Measurements from ENCODE around the gene ABCD4. TPM values are rescaled to one million over a fixed set of nuclear protein-coding genes. Genes with fewer than 3 reads are reported as not detected.

The ABCD4 gene
- total and polyA plus RNA-seq, 2 of the 4 experiments (the other 2 are of a cell fraction): 12.2 to 20.4 TPM

DNA sequence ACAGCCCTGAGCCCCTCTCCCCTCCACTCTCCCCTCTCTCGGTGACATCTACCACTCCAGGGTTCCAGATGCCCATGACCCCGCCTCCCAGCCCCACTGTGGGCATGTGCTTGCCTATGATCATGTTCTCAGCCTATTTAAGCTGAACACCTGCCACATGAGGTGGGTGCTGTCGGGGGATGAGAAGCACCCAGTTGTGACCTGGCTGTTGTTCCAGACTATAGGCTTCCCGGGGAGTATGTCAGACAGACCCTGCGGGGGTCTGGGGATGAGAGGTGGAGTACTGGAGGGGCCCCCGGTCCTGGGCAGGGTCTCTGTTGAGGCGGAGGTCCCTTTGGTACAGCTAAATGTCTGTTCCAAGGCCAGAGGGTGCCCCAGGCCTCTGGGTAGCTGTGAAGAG lies 57.4 kb downstream of the ABCD4 start:
- CTCF ChIA-PET: interaction anchor here (1.1 kb wide), 1 partner anchor 12 kb away, joined by 4 read pairs; no protein-coding TSS in a partner anchor
- Histone ChIP-seq H3K18ac (ENCODE audit: low read depth, low read length) (no peak overlapping the region), H2BK20ac (ENCODE audit: low read depth, low read length) (no peak overlapping the region), H3K4me2 (ENCODE audit: low read depth, low read length) (no peak overlapping the region), H3K9ac (ENCODE audit: low read depth, low read length) (no peak overlapping the region), H3K14ac (replicated peaks; ENCODE audit: low read depth, low read length) (no peak overlapping the region), H3K4me3 (ENCODE audit: insufficient read depth, low read depth, low read length) (no peak overlapping the region), H3K4me1 (ENCODE audit: control insufficient read depth, insufficient read depth, low read length) (no peaks in the 10 kb centered on the region), H3K4ac (ENCODE audit: low read depth, low read length) (no peak overlapping the region), H4K5ac (ENCODE audit: low read depth, low read length) (no peak overlapping the region), H2BK120ac (ENCODE audit: low read depth, low read length) (no peak overlapping the region), H3K23ac (ENCODE audit: low read depth, low read length) (no peak overlapping the region), H3K27me3 (ENCODE audit: control insufficient read depth, insufficient read depth, low read length) (peaks cover 89% of the 10 kb centered on the region), H2BK5ac (ENCODE audit: low read depth, low read length, poor library complexity, severe bottlenecking) (no peak overlapping the region), H2AK9ac (replicated peaks; ENCODE audit: low read depth, low read length, poor library complexity) (no peak overlapping the region), H3K56ac (ENCODE audit: extremely low read depth, insufficient read depth, low read length) (no peak overlapping the region), H3K79me1 (ENCODE audit: low read depth in 1 of 2, low read length in 2 of 2) (no peaks in the 10 kb centered on the region), H2AFZ (replicated peaks; ENCODE audit: low read length, poor library complexity) (no peak overlapping the region), H4K8ac (ENCODE audit: low read depth in 2 of 2, low read length in 2 of 2) (no peak overlapping the region), H3K9me1 (ENCODE audit: insufficient read depth, low read length) (no peaks in the 10 kb centered on the region), H3K36me3 (ENCODE audit: control insufficient read depth, insufficient read depth, low read length) (no peaks in the 10 kb centered on the region), H2AK5ac (ENCODE audit: low read depth, low read length) (no peak overlapping the region), H2BK15ac (ENCODE audit: low read depth, low read length) (no peak overlapping the region), H3K9me3 (ENCODE audit: control insufficient read depth, insufficient read depth, low read length) (peaks cover 5% of the 10 kb centered on the region; the same call in 1 of the 2 replicates), H4K91ac (ENCODE audit: insufficient read depth, low read depth, low read length) (no peak overlapping the region), H4K20me1 (ENCODE audit: insufficient read depth, low read length) (peaks cover 26% of the 10 kb centered on the region), H3K27ac (ENCODE audit: insufficient read depth, low read length) (no peak overlapping the region)
- POLR2A ChIA-PET (ENCODE audit: unreplicated experiment): no interaction called here
- ATAC-seq (ENCODE audit: low read depth) (no peak), DNase-seq (no peak)
- dilution Hi-C loops (cut with HindIII; ENCODE audit: low sequenced_read_pairs, unreplicated experiment): no loop called here
- WGBS, 2 experiments (ENCODE audit: extremely low coverage in 2 of 2, insufficient read length in 1 of 2): 30% methylated on average over 2 of the region's 7 CpGs; no CpG with 5 or more reads in 1 of the 2 experiments
- TF ChIP-seq RFX5 (IDR thresholded peaks at IDR 0.05; ENCODE audit: low read depth, low read length): no peak
- in situ Hi-C loops (cut with MboI; ENCODE audit: low sequenced_read_pairs): no loop called here
- intact Hi-C loops (cut with micrococcal nuclease): no loop called here
- BruUV-seq (replicated peaks): no TSS peak

All from IMR-90 (cell line).